C4-2B (cell line): ENCODE measurements around the gene IGF2BP3.

Source experiments
- CTCF ChIP-seq: fragments of 450-650 bp; conservative IDR thresholded peaks from 2 replicates; pipeline ENCODE4 v1.5.1; 2017; ENCODE audit warnings: mild to moderate bottlenecking
- ZFX ChIP-seq: fragments of 450-650 bp; IDR thresholded peaks from 2 replicates; pipeline ENCODE4 v1.6.1; 2017

- TF ChIP-seq CTCF (no peak), ZFX (no peak)
Observed at GRCh38 chr7:23383225-23383624, 87.1 kb downstream of the IGF2BP3 start.
